Astrocyte (in vitro differentiated cells and primary cell): ENCODE measurements around the gene PCYT2. TPM values are rescaled to one million over a fixed set of nuclear protein-coding genes. Genes with fewer than 3 reads are reported as not detected.

Experiments
- DNase-seq: peaks from one replicate; pipeline ENCODE4 v3.0.0-alpha.2; 2010; ENCODE audit warnings: low read depth
- FAIRE-seq: peaks from 2 replicates; lab custom pipeline; 2011; peaks lifted over from hg19 to GRCh38; lab: Jason Lieb, UNC
- H2AFZ ChIP-seq: 2 replicates; pipeline ENCODE4 v1.6.0; 2012; ENCODE audit warnings: low read depth, low read length, inconsistent platforms
- H3K27ac ChIP-seq: 2 replicates; pipeline ENCODE4 v1.5.1; 2011; ENCODE audit warnings: low read depth, low read length, inconsistent platforms
- H3K27me3 ChIP-seq: 2 replicates; pipeline ENCODE4 v1.6.0; 2011; ENCODE audit warnings: low read length, inconsistent platforms; ENCODE audit not compliant: insufficient read depth
- H3K36me3 ChIP-seq: 2 replicates; pipeline ENCODE4 v1.5.1; 2011; ENCODE audit warnings: low read length, inconsistent platforms; ENCODE audit not compliant: insufficient read depth
- H3K4me1 ChIP-seq: 2 replicates; pipeline ENCODE4 v1.5.1; 2011; ENCODE audit warnings: low read length, inconsistent platforms; ENCODE audit not compliant: insufficient read depth
- H3K4me2 ChIP-seq: 2 replicates; pipeline ENCODE4 v1.6.0; 2012; ENCODE audit warnings: low read length, inconsistent platforms
- H3K4me3 ChIP-seq: 2 replicates; pipeline ENCODE4 v1.5.1; 2011; ENCODE audit warnings: low read depth, mild to moderate bottlenecking, low read length, inconsistent platforms; ENCODE audit not compliant: insufficient read depth
- H3K79me2 ChIP-seq: 2 replicates; pipeline ENCODE4 v1.6.0; 2012; ENCODE audit warnings: mild to moderate bottlenecking, low read length, inconsistent platforms; ENCODE audit not compliant: insufficient read depth
- H3K9ac ChIP-seq: 2 replicates; pipeline ENCODE4 v1.6.0; 2012; ENCODE audit warnings: mild to moderate bottlenecking, low read length, inconsistent platforms
- H3K9me3 ChIP-seq: 2 replicates; pipeline ENCODE4 v1.5.1; 2012; ENCODE audit warnings: low read depth, mild to moderate bottlenecking, low read length, inconsistent platforms; ENCODE audit not compliant: insufficient read depth
- H4K20me1 ChIP-seq: 2 replicates; pipeline ENCODE4 v1.6.0; 2012; ENCODE audit warnings: low read length, inconsistent platforms; ENCODE audit not compliant: insufficient read depth
- H3K27ac Mint-ChIP-seq: one replicate; pipeline ENCODE4 v1.8.0; 2021; ENCODE audit warnings: mild to moderate bottlenecking, mixed read lengths; ENCODE audit not compliant: unreplicated experiment
- H3K27me3 Mint-ChIP-seq: one replicate; pipeline ENCODE4 v1.8.0; 2021; ENCODE audit warnings: low read depth, mixed read lengths; ENCODE audit not compliant: unreplicated experiment
- H3K36me3 Mint-ChIP-seq: one replicate; pipeline ENCODE4 v1.8.0; 2021; ENCODE audit warnings: low read depth, mixed read lengths; ENCODE audit not compliant: unreplicated experiment
- H3K4me1 Mint-ChIP-seq: one replicate; pipeline ENCODE4 v1.8.0; 2021; ENCODE audit warnings: low read depth, mixed read lengths; ENCODE audit not compliant: unreplicated experiment
- H3K4me3 Mint-ChIP-seq: one replicate; pipeline ENCODE4 v1.8.0; 2021; ENCODE audit warnings: mild to moderate bottlenecking, moderate library complexity, mixed read lengths; ENCODE audit not compliant: unreplicated experiment
- H3K9me3 Mint-ChIP-seq: one replicate; pipeline ENCODE4 v1.8.0; 2021; ENCODE audit warnings: mild to moderate bottlenecking, mixed read lengths; ENCODE audit not compliant: unreplicated experiment
- CTCF ChIP-seq: IDR thresholded peaks from 2 replicates; pipeline ENCODE4 v1.5.1; 2011; ENCODE audit warnings: low read depth, mild to moderate bottlenecking, inconsistent platforms, low read length, moderate library complexity; ENCODE audit not compliant: insufficient read depth
- EZH2 ChIP-seq: IDR thresholded peaks from 2 replicates; pipeline ENCODE4 v1.6.1; 2012; ENCODE audit warnings: mild to moderate bottlenecking, low read length, inconsistent platforms; ENCODE audit not compliant: insufficient read depth
- total RNA-seq: library from RNA; stranded (reverse); gene quantifications from 2 replicates; pipeline ENCODE4 v1.2.1, GENCODE V29; 2021

Gene PCYT2
- total RNA-seq, 1 donor from 2014 or later = 31.6 TPM

- Histone ChIP-seq H3K27me3 (peaks cover 5% of the 10 kb centered on the region), H3K9me3 (no peaks in the 10 kb centered on the region), H3K27ac (no peak overlapping the region), H3K4me1 (no peaks in the 10 kb centered on the region), H3K4me2 (no peak overlapping the region), H3K36me3 (no peaks in the 10 kb centered on the region), H3K79me2 (no peaks in the 10 kb centered on the region), H2AFZ (no peak overlapping the region), H3K4me3 (no peak overlapping the region), H4K20me1 (no peaks in the 10 kb centered on the region), H3K9ac (no peak overlapping the region)
- Mint-ChIP-seq H3K9me3 (no peaks in the 10 kb centered on the region), H3K4me1 (no peaks in the 10 kb centered on the region), H3K27ac (no peak overlapping the region), H3K27me3 (peaks cover 11% of the 10 kb centered on the region), H3K36me3 (no peaks in the 10 kb centered on the region), H3K4me3 (no peak overlapping the region)
- TF ChIP-seq EZH2 = no peak
- no peak for TF ChIP-seq CTCF
- DNase-seq = no peak
- no peak for FAIRE-seq
Observed at GRCh38 chr17:81948635-81949378, 37.6 kb upstream of the PCYT2 start.

- no peak within 1 kb of the TSS for H3K4me3 Mint-ChIP-seq
- FAIRE-seq (no peak), DNase-seq (no peak)
- H3K79me2 ChIP-seq = no peaks in the 10 kb centered on the region
- H3K27ac ChIP-seq = no peak within 1 kb of the TSS
- peaks cover 11% of the 10 kb centered on the region for H3K27me3 Mint-ChIP-seq
- H3K9ac ChIP-seq = no peak within 1 kb of the TSS
- H3K9me3 ChIP-seq = no peaks in the 10 kb centered on the region
- H3K36me3 Mint-ChIP-seq = no peaks in the 10 kb centered on the region
- no peak within 1 kb of the TSS for H3K27ac Mint-ChIP-seq
- H3K36me3 ChIP-seq = no peaks in the 10 kb centered on the region
- no peak within 1 kb of the TSS for H3K4me2 ChIP-seq
- no peaks in the 10 kb centered on the region for H3K4me1 ChIP-seq
- no peaks in the 10 kb centered on the region for H3K9me3 Mint-ChIP-seq
- TF ChIP-seq EZH2 (no peak), CTCF (no peak)
- no peaks in the 10 kb centered on the region for H3K4me1 Mint-ChIP-seq
- H3K27me3 ChIP-seq = peaks cover 7% of the 10 kb centered on the region
- H2AFZ ChIP-seq = no peak within 1 kb of the TSS
- no peaks in the 10 kb centered on the region for H4K20me1 ChIP-seq
- no peak within 1 kb of the TSS for H3K4me3 ChIP-seq
Observed at GRCh38 chr17:81947189-81947588, 36.0 kb upstream of the PCYT2 start, which contains the start of gene MYADML2. MYADML2 (minus strand) TSS chr17:81947233; CDS start chr17:81941741, 5,492 bp downstream.

GRCh38 chr17:81944858-81945257, 33.7 kb upstream of the PCYT2 start:
- FAIRE-seq (no peak), DNase-seq (no peak)
- Mint-ChIP-seq H3K9me3 (no peaks in the 10 kb centered on the region), H3K4me3 (no peak overlapping the region), H3K27me3 (peaks cover 11% of the 10 kb centered on the region), H3K36me3 (no peaks in the 10 kb centered on the region), H3K27ac (no peak overlapping the region), H3K4me1 (no peaks in the 10 kb centered on the region)
- Histone ChIP-seq H2AFZ (no peak overlapping the region), H3K27ac (no peak overlapping the region), H3K4me1 (no peaks in the 10 kb centered on the region), H3K4me3 (no peak overlapping the region), H3K27me3 (peaks cover 13% of the 10 kb centered on the region), H3K9me3 (no peaks in the 10 kb centered on the region), H3K9ac (no peak overlapping the region), H3K4me2 (no peak overlapping the region), H4K20me1 (no peaks in the 10 kb centered on the region), H3K36me3 (no peaks in the 10 kb centered on the region), H3K79me2 (no peaks in the 10 kb centered on the region)
- TF ChIP-seq EZH2 = no peak
